Neural progenitor cell (in vitro differentiated cells): ENCODE data around the gene LIMA1.

Experiments used
- CTCF ChIP-seq: fragments of 200-600 bp; sonication (generic); IDR thresholded peaks from 2 replicates; pipeline ENCODE4 v1.5.1; 2017; ENCODE audit warnings: antibody characterized with exemption, mild to moderate bottlenecking
- EZH2 ChIP-seq: fragments of 200-600 bp; sonication (generic); IDR thresholded peaks from 2 replicates; pipeline ENCODE4 v1.6.1; 2017; ENCODE audit warnings: antibody characterized with exemption, mild to moderate bottlenecking, moderate library complexity
- EZH2phosphoT487 ChIP-seq: fragments of 200-600 bp; sonication (generic); IDR thresholded peaks from 2 replicates; pipeline ENCODE4 v1.6.1; 2017; ENCODE audit warnings: antibody characterized with exemption

GRCh38 chr12:50192908-50193307 is 90.4 kb downstream of the LIMA1 start:
- TF ChIP-seq EZH2 (no peak), CTCF (no peak), EZH2phosphoT487 (no peak)
